Fibroblast of lung (primary cell): ENCODE results near the gene CA4.
"Not testable (repeated sequence)": the region's sequence is repeated elsewhere in the genome, so short reads cannot be mapped to it uniquely, and the experiment has no call there.

Experiments
- EZH2 ChIP-seq: IDR thresholded peaks from 2 replicates; pipeline ENCODE4 v1.5.1; 2012; ENCODE audit warnings: low read length, control low read depth, mild to moderate bottlenecking; ENCODE audit errors: missing control alignments
- TF ChIP-seq, protein P1 (sequence below), 2 donors: IDR thresholded peaks in 1 of 2; conservative IDR thresholded peaks in 1 of 2; 1 replicate in 1 of 2; 2 replicates in 1 of 2; pipeline ENCODE4 v1.5.1; 2011 to 2012; ENCODE audit warnings: low read length in 2 of 2, control low read depth in 1 of 2, inconsistent platforms in 1 of 2, low read depth in 1 of 2, mild to moderate bottlenecking in 1 of 2

DNA sequence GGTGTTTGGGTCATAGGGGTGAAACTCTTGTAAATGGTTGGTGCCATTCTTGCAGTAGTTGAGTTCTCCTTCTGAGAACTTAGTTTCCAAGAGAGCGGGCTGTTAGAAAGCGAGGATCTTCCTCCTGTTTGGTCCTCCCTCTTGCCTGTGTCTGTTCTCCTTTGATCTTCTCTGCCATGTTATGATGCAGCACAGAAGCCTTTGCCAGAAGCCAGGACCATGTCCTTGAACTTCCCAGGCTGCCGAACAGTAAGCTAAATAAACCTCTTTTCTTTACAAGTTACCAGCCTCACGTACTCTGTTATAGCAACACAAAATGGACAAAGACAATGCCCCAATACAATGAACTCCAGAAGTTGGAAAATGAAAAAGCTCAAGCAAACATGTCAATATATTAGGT, 40.3 kb downstream of the CA4 start:
- TF ChIP-seq, protein P1, sequence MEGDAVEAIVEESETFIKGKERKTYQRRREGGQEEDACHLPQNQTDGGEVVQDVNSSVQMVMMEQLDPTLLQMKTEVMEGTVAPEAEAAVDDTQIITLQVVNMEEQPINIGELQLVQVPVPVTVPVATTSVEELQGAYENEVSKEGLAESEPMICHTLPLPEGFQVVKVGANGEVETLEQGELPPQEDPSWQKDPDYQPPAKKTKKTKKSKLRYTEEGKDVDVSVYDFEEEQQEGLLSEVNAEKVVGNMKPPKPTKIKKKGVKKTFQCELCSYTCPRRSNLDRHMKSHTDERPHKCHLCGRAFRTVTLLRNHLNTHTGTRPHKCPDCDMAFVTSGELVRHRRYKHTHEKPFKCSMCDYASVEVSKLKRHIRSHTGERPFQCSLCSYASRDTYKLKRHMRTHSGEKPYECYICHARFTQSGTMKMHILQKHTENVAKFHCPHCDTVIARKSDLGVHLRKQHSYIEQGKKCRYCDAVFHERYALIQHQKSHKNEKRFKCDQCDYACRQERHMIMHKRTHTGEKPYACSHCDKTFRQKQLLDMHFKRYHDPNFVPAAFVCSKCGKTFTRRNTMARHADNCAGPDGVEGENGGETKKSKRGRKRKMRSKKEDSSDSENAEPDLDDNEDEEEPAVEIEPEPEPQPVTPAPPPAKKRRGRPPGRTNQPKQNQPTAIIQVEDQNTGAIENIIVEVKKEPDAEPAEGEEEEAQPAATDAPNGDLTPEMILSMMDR (conservative IDR thresholded peaks at IDR 0.05 in 1 of 2, IDR thresholded peaks at IDR 0.05 in 1 of 2; ENCODE audit: low read depth in 1 of 2, low read length in 2 of 2) = not testable (repeated sequence)
- TF ChIP-seq EZH2 = not testable (repeated sequence)
